Measurements from ENCODE around the gene PRKN. TPM values are rescaled to one million over a fixed set of nuclear protein-coding genes. Genes with fewer than 3 reads are reported as not detected.

PRKN gene
- total RNA-seq, 1 experiment from 2014 or later, result not detected

- Histone ChIP-seq H3K4me1 (replicated peaks; ENCODE audit: insufficient read depth) (no peaks in the 10 kb centered on the region), H3K4me2 (no peak overlapping the region), H3K9me3 (ENCODE audit: insufficient read depth, low read depth) (no peaks in the 10 kb centered on the region), H3K4me3 (no peak overlapping the region), H3K79me2 (ENCODE audit: low read depth) (no peaks in the 10 kb centered on the region), H4K20me1 (ENCODE audit: insufficient read depth) (no peaks in the 10 kb centered on the region), H3K27ac (no peak overlapping the region), H2AFZ (no peak overlapping the region), H3F3A (ENCODE audit: insufficient read depth, low read depth) (no peaks in the 10 kb centered on the region), H3K9me2 (ENCODE audit: insufficient read depth) (no peaks in the 10 kb centered on the region), H3K27me3 (ENCODE audit: insufficient read depth, low read depth) (0 out of 2 replicates have a peak, but pooled peaks cover 6% of the 10 kb centered on the region), H3K36me3 (ENCODE audit: low read depth) (no peaks in the 10 kb centered on the region)
- BruUV-seq (replicated peaks), result no TSS peak
- POLR2A ChIA-PET (ENCODE audit: unreplicated experiment), result no interaction called here
- TF ChIP-seq, protein P1, sequence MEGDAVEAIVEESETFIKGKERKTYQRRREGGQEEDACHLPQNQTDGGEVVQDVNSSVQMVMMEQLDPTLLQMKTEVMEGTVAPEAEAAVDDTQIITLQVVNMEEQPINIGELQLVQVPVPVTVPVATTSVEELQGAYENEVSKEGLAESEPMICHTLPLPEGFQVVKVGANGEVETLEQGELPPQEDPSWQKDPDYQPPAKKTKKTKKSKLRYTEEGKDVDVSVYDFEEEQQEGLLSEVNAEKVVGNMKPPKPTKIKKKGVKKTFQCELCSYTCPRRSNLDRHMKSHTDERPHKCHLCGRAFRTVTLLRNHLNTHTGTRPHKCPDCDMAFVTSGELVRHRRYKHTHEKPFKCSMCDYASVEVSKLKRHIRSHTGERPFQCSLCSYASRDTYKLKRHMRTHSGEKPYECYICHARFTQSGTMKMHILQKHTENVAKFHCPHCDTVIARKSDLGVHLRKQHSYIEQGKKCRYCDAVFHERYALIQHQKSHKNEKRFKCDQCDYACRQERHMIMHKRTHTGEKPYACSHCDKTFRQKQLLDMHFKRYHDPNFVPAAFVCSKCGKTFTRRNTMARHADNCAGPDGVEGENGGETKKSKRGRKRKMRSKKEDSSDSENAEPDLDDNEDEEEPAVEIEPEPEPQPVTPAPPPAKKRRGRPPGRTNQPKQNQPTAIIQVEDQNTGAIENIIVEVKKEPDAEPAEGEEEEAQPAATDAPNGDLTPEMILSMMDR (conservative IDR thresholded peaks at IDR 0.05), result no peak
- TF ChIP-seq EZH2 (IDR thresholded peaks at IDR 0.05; ENCODE audit: low read depth), result no peak
- CTCF ChIA-PET, result no interaction called here
- intact Hi-C loops (cut with micrococcal nuclease; ENCODE audit: unreplicated experiment), result no loop called here
- DNase-seq, result no peak
Measured at GRCh38 chr6:161487694-161488093, 1239.9 kb downstream of the PRKN start.

DNA sequence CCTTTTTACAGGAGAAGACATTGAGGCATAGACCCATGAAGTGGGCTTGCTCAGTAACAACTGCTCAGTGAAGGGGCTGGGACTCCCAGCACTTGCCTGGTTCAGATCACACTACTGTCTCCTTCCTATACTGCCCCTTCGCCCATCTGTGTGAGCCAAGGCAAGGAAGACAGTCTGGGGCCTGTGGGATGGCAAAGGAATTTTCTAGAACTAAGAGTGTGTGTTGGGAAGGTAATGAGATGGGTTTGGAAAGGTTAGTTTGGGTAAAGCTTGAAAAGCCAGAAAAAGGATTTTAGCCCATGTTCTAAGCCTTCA, 1240.4 kb downstream of the PRKN start:
- Histone ChIP-seq H3K9me3 (ENCODE audit: insufficient read depth, low read depth) (no peaks in the 10 kb centered on the region), H3K27ac (no peak overlapping the region), H4K20me1 (ENCODE audit: insufficient read depth) (no peaks in the 10 kb centered on the region), H3F3A (ENCODE audit: insufficient read depth, low read depth) (no peaks in the 10 kb centered on the region), H3K4me1 (replicated peaks; ENCODE audit: insufficient read depth) (no peaks in the 10 kb centered on the region), H2AFZ (no peak overlapping the region), H3K27me3 (ENCODE audit: insufficient read depth, low read depth) (0 out of 2 replicates have a peak, but pooled peaks cover 6% of the 10 kb centered on the region), H3K36me3 (ENCODE audit: low read depth) (no peaks in the 10 kb centered on the region), H3K4me2 (no peak overlapping the region), H3K4me3 (no peak overlapping the region), H3K79me2 (ENCODE audit: low read depth) (no peaks in the 10 kb centered on the region), H3K9me2 (ENCODE audit: insufficient read depth) (no peaks in the 10 kb centered on the region)
- no peak for DNase-seq
- intact Hi-C loops (cut with micrococcal nuclease; ENCODE audit: unreplicated experiment), result no loop called here
- no TSS peak for BruUV-seq (replicated peaks)
- POLR2A ChIA-PET (ENCODE audit: unreplicated experiment), result no interaction called here
- TF ChIP-seq EZH2 (IDR thresholded peaks at IDR 0.05; ENCODE audit: low read depth), result no peak
- TF ChIP-seq, protein P1 (conservative IDR thresholded peaks at IDR 0.05), result no peak
- CTCF ChIA-PET, result no interaction called here

DNA sequence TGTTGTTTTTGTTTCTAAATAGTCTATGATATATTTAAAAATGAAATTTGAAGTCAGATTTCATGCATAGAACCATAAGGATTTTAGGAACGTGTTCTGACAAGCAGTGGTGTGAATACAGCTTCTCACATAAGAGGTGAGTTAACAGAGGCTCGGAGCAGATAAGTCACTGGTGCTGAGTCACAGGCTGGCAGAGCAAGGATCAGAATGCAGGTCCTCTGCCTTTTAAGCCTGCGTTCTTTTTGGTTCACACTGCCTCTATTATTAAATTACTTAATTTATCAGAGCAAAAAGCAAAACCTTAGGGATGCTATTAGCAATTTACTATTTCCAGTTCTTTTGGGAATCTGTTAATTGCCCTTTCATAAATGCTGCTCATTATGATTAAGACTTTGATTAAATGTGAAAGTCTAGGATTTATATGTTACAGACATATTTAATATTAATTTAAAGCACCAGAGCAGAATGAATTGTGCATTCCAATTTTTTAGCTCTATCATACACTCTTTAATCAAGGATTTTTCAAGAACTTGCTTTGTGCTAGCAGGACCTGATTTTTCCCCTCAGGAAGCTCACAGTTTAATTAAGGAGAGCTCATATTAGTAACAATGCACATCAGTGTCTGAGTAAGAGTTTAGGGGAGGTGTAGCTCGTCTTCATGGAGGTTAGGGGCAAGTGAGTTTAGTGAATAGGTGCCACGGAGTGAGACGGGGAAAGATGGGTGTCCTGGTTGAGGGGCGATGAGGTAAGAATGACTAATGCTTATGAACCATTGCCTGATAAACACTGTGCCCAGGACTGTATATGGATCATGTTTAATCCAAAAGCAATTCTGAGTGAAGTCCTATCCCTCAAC, 1241.0 kb downstream of the PRKN start:
- peaks cover 7% of the 10 kb centered on the region; the same call in 1 of the 2 replicates for H3K27me3 ChIP-seq (ENCODE audit: insufficient read depth, low read depth)
- ChIA-PET POLR2A (ENCODE audit: unreplicated experiment) (no interaction called here), CTCF (no interaction called here)
- 0 out of 2 replicates have a peak overlapping the region, but pooled peaks have one; percentile 35 for H2AFZ ChIP-seq
- H3K9me2 ChIP-seq (ENCODE audit: insufficient read depth), result no peaks in the 10 kb centered on the region
- no peak for DNase-seq
- H3K36me3 ChIP-seq (ENCODE audit: low read depth), result no peaks in the 10 kb centered on the region
- no peaks in the 10 kb centered on the region for H4K20me1 ChIP-seq (ENCODE audit: insufficient read depth)
- no peaks in the 10 kb centered on the region for H3K79me2 ChIP-seq (ENCODE audit: low read depth)
- no peaks in the 10 kb centered on the region for H3K9me3 ChIP-seq (ENCODE audit: insufficient read depth, low read depth)
- H3F3A ChIP-seq (ENCODE audit: insufficient read depth, low read depth), result no peaks in the 10 kb centered on the region
- H3K4me3 ChIP-seq, result no peak overlapping the region
- BruUV-seq (replicated peaks), result no TSS peak
- H3K27ac ChIP-seq, result no peak overlapping the region
- TF ChIP-seq EZH2 (IDR thresholded peaks at IDR 0.05; ENCODE audit: low read depth), result no peak
- TF ChIP-seq, protein P1 (conservative IDR thresholded peaks at IDR 0.05), result no peak
- intact Hi-C loops (cut with micrococcal nuclease; ENCODE audit: unreplicated experiment), result no loop called here
- H3K4me2 ChIP-seq, result no peak overlapping the region
- H3K4me1 ChIP-seq (replicated peaks; ENCODE audit: insufficient read depth), result no peaks in the 10 kb centered on the region
